Activated T-cell treated with anti-CD3 and anti-CD28 coated beads, Interleukin-2, amount 50 U/mL, for 1 hour (primary cell): ENCODE measurements around the gene NPPB.

Source experiments
- DNase-seq: peaks from one replicate; pipeline ENCODE4 v3.0.0-alpha.2; 2020

NPPB gene

DNA sequence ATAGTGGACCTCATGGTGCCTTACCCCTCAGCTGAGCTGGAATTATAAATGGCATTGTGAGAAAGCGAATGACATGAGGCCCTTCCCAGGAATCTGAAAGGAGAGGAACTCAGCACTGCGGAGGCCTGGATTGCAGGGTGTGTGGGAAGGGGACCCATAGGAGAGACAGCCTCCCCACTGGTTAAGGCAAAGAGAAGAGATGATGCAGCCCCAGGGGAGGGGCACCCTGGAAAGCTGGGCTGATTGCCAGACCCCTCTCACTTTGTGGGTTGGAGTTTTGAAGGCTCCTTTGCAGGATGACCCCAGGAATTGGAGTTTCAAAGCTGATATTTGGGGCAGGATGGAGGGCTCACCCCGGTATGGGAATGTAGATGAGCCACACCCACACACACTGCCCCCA lies 2.0 kb downstream of the NPPB start:
- no peak for DNase-seq

DNA sequence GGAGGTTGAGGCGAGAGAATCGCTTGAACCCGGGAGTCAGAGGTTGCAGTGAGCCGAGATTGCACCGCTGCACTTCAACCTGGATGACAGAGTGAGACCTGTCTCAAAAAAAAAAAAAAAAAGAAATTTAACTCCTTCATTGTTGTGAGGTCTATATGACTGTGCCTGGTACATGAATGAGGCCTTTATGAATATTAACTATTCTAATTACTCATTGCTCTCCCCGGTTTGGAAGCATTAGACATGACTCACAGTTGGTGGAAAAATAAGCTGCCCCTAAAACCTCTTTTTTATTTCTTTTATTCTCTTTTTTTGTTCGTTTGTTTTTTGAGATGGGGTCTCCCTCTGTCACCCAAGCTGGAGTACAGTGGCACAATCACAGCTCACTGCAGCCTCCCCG lies 3.3 kb downstream of the NPPB start:
- DNase-seq, result no peak

GRCh38 chr1:11854519-11854918 lies 4.2 kb downstream of the NPPB start:
- DNase-seq, result no peak

DNA sequence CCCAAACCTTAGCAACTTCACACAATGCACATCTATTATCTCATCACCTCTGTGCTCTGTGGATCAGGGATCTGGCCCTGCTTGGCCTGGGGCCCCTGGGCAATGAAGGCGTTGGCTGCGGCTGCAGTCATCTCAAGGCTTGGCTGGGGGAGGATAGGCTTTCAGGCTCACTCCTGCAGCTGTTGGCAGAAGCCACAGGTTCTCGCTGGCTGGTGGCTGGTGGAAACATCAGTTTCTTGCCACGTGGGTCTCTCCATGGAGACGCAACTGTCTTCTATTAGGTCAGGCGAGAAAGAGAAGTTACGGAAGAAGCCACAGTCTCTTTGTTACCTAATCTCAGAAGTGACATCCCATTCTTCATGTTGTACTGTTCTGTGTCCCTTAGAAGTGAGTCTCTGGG lies 7.6 kb downstream of the NPPB start:
- no peak for DNase-seq

- no peak for DNase-seq
These were observed 8.6 kb downstream of the NPPB start for GRCh38 chr1:11850156-11850555.

DNA sequence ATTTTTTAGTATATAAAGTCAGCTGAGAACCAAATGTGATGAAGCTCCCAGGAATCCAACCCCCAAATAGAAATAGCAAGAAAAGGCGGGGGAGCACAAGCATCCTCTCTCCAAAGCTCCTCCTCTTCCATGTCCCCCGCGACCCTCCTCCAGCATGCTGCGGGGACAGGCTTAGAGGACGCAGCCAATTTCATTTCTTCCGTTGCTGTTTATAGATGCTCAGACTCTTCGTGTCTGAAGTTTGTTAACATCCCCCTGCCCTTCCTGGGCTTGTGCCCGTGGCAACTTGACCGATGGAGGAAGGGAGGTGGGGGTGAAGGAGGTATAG lies 10.4 kb downstream of the NPPB start:
- DNase-seq, result no peak

- no peak for DNase-seq
These were observed 10.9 kb downstream of the NPPB start, which contains the start of gene NPPA for GRCh38 chr1:11847667-11848372. Gene NPPA (minus strand): TSS chr1:11847783. CDS start chr1:11847684, 99 bp downstream.

DNA sequence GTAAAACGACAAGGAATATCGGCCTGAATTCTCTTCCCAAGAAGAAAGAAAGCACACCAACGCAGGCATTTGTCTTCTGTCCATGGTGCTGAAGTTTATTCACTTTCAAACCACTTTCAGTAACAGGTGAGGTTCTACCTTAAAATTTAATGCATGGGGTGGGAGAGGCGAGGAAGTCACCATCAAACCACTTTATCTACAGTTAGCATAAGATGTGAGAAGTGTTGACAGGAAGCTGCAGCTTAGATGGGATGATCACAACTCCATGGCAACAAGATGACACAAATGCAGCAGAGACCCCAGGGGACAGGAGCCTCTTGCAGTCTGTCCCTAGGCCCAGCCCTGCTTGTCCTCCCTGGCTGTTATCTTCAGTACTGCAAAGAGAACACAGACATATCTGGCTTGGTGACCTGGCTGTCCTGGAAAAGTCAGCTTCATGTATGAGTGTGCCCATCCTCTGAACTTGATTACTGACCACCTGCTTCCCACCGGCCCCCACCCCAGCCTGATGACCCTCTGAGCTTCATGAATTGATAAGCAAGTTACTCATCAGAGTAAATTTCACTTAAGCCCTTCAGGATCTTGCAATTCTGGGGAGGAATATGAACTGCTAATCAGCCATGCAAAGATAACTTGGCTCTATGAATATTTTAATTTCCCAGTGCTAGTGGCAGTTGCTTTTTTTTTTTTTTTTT lies 13.0 kb downstream of the NPPB start:
- no peak for DNase-seq

DNA sequence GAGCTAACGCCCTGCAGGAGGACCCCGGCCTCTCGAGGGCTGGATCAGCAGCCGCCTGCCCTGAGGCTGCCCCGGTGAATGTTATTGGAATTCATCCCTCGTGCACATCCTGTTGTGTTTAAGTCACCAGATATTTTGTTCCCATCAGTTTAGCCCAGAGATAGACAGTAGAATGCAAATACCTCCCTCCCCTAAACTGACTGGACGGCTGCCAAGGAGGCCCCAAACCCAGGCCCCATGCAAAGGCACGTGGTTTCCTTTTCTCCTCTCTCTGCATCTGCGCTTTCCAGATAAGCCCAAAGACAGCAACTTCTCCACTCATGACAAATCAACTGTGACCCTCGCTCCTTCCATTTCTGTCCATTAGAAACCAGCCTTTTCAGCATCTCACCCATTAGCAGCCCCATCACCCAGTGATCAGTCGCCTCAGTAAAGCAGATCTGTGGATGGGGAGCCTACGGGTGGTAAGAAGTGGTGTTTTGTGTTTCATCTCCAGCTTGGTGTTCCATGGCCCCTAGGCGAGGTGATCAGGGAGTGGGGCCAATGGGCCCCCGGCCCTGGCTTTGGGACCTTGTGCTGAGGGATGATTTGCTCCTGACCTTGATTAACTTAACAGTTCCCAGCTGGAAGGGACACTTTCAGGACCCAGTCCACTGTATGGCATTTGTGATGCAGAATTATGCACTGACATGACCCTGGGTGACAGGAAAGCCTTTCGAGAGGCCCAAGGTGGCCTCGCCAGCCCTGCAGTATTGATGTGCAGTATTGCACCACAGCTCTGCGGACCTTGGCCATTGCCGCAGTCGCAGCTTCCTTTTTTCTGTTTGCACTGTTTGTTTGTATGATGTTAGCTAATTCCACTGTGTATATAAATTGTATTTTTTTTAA lies 16.3 kb downstream of the NPPB start:
- DNase-seq, result no peak

- no peak for DNase-seq
These were observed 17.2 kb downstream of the NPPB start for GRCh38 chr1:11841245-11842153.

DNA sequence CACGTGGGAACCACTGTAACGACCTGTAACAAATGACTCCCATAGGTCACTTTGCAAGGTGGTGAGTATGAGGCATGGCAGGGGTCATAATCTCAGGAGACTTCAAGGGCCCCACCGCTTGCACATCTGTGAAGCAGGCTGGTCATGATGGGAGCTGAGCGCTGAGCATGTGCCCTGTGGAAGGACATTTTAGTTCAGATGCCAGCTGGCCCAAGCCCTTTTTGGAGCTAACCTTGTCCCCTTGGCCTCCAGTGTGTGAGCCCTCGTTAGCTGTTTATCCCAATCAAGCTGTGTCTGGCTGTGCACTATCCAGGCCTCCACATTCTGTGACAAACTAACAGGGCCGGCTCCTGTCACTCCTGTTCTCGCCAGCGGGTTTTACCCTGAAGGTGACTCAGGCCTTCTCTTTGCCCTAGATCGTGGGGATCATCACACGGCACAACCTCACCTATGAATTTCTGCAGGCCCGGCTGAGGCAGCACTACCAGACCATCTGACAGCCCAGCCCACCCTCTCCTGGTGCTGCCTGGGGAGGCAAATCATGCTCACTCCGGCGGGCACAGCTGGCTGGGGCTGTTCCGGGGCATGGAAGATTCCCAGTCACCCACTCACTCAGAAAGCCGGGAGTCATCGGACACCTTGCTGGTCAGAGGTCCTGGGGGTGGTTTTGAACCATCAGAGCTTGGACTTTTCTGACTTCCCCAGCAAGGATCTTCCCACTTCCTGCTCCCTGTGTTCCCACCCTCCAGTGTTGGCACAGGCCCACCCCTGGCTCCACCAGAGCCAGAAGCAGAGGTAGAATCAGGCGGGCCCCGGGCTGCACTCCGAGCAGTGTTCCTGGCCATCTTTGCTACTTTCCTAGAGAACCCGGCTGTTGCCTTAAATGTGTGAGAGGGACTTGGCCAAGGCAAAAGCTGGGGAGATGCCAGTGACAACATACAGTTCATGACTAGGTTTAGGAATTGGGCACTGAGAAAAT lies 18.7 kb downstream of the NPPB start:
- no peak for DNase-seq

GRCh38 chr1:11838349-11839272 lies 20.1 kb downstream of the NPPB start:
- DNase-seq, result peak; percentile 81

- DNase-seq, result no peak
These were observed 20.9 kb downstream of the NPPB start for GRCh38 chr1:11837767-11838348.

DNA sequence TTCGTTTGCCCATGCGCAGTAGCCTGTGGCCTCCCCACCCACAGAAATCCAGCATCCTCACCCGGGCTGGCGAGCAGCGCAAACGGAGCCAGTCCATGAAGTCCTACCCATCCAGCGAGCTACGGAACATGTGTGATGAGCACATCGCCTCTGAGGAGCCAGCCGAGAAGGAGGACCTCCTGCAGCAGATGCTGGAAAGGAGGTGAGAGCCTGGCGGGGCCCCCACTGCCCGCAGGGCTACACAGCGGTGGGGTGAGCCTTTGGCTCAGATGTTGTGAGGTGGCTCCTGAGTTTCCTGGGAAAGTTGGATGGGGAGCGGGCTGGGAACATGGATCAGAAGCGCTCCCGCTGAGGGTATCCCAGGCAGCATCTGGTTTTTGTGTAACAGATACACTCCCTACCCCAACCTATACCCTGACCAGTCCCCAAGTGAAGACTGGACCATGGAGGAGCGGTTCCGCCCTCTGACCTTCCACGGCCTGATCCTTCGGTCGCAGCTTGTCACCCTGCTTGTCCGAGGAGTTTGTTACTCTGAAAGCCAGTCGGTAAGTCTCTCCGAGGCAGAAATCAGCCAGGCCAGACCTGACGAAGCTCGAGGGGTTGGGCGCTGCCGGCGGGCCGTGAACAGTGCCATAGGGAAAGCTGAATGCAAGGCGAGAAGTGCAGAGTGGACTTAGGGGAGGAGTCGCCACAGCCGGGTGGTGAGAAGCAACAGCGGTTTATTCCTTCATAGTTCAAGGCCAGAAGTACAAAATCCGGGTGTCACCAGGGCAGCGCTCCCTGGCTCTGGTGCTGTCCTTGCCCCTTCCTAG lies 21.6 kb downstream of the NPPB start:
- DNase-seq, result no peak

GRCh38 chr1:11835441-11836225 lies 23.1 kb downstream of the NPPB start:
- no peak for DNase-seq

DNA sequence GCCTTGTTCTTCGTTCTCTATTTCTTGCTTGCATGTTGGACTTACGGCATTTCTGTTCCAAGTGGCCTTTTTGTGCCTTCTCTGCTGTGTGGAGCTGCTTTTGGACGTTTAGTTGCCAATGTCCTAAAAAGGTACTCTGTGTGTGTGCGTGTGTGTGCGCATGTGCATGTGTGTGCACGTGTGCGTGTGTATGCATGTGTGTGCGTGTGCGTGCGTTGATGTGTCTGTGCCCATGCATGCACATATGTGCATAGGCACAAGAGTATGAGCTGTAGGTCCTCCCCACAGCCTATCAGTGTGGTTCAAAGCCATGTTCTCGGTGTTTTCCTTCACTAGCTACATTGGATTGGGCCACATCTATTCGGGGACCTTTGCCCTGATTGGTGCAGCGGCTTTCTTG lies 24.8 kb downstream of the NPPB start:
- DNase-seq, result no peak

- no peak for DNase-seq
These were observed 25.2 kb downstream of the NPPB start for GRCh38 chr1:11833497-11833896.
